Fibroblast of lung (primary cell): ENCODE measurements around the gene FPR2.

Experiments
- EZH2 ChIP-seq: IDR thresholded peaks from 2 replicates; pipeline ENCODE4 v1.5.1; 2012; ENCODE audit warnings: low read length, control low read depth, mild to moderate bottlenecking; ENCODE audit errors: missing control alignments
- TF ChIP-seq, protein P1 (sequence below), 2 donors: IDR thresholded peaks in 1 of 2; conservative IDR thresholded peaks in 1 of 2; 1 replicate in 1 of 2; 2 replicates in 1 of 2; pipeline ENCODE4 v1.5.1; 2011 to 2012; ENCODE audit warnings: low read length in 2 of 2, control low read depth in 1 of 2, inconsistent platforms in 1 of 2, low read depth in 1 of 2, mild to moderate bottlenecking in 1 of 2

DNA sequence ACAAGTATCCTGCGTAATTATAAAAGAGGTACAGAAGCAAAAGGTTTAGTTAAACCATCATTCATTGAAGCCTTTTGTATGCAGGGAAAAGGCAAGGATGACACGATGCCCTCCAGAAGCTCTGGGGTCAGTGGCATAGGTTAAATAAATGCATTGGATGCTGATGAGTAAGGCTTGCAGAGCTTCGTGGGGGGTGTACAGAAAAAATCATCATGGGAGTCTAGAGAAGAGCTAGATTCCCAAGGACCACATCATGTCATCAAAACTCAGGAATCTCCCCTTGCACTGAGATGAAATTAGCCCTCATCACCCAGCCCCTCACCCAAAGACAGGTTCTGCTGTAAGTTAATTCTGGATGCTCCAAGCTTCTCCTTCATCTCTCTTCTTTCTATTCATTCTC, 17.6 kb upstream of the FPR2 start:
- no peak for TF ChIP-seq EZH2
- TF ChIP-seq, protein P1, sequence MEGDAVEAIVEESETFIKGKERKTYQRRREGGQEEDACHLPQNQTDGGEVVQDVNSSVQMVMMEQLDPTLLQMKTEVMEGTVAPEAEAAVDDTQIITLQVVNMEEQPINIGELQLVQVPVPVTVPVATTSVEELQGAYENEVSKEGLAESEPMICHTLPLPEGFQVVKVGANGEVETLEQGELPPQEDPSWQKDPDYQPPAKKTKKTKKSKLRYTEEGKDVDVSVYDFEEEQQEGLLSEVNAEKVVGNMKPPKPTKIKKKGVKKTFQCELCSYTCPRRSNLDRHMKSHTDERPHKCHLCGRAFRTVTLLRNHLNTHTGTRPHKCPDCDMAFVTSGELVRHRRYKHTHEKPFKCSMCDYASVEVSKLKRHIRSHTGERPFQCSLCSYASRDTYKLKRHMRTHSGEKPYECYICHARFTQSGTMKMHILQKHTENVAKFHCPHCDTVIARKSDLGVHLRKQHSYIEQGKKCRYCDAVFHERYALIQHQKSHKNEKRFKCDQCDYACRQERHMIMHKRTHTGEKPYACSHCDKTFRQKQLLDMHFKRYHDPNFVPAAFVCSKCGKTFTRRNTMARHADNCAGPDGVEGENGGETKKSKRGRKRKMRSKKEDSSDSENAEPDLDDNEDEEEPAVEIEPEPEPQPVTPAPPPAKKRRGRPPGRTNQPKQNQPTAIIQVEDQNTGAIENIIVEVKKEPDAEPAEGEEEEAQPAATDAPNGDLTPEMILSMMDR (conservative IDR thresholded peaks at IDR 0.05 in 1 of 2, IDR thresholded peaks at IDR 0.05 in 1 of 2; ENCODE audit: low read depth in 1 of 2, low read length in 2 of 2): no peak
